NCI-H345 treated with DMSO at 0.1 percent for 48 hours (cell line): ENCODE data around the gene SNED1.

Experiments
- DNase-seq: peaks from one replicate; lab custom pipeline; 2025; ENCODE audit not compliant: unreplicated experiment; lab: John Stamatoyannopoulos, UW

Gene SNED1

GRCh38 chr2:241003830-241004564 lies 5.6 kb downstream of the SNED1 start:
- DNase-seq: no peak

GRCh38 chr2:241005569-241005968 lies 7.2 kb downstream of the SNED1 start:
- no peak for DNase-seq

- no peak for DNase-seq
These were observed 8.0 kb downstream of the SNED1 start for GRCh38 chr2:241006412-241006811.

GRCh38 chr2:241007111-241007510 lies 8.7 kb downstream of the SNED1 start:
- no peak for DNase-seq

- DNase-seq: no peak
These were observed 9.7 kb downstream of the SNED1 start for GRCh38 chr2:241007880-241008710.

- DNase-seq: no peak
These were observed 10.3 kb downstream of the SNED1 start for GRCh38 chr2:241008711-241009121.

- DNase-seq: no peak
These were observed 10.8 kb downstream of the SNED1 start for GRCh38 chr2:241009191-241009590.

- DNase-seq: no peak
These were observed 11.4 kb downstream of the SNED1 start for GRCh38 chr2:241009601-241010530.

- no peak for DNase-seq
These were observed 12.3 kb downstream of the SNED1 start for GRCh38 chr2:241010531-241011295.

- DNase-seq: no peak
These were observed 12.8 kb downstream of the SNED1 start for GRCh38 chr2:241011296-241011600.

- DNase-seq: no peak
These were observed 13.5 kb downstream of the SNED1 start for GRCh38 chr2:241011751-241012510.

GRCh38 chr2:241014224-241014623 lies 15.8 kb downstream of the SNED1 start:
- no peak for DNase-seq

- no peak for DNase-seq
These were observed 16.3 kb downstream of the SNED1 start for GRCh38 chr2:241014764-241015163.

- DNase-seq: no peak
These were observed 17.0 kb downstream of the SNED1 start for GRCh38 chr2:241015439-241015838.

- no peak for DNase-seq
These were observed 19.0 kb downstream of the SNED1 start for GRCh38 chr2:241017228-241017940.

GRCh38 chr2:241018051-241018891 lies 19.9 kb downstream of the SNED1 start:
- no peak for DNase-seq

GRCh38 chr2:241019441-241020139 lies 21.2 kb downstream of the SNED1 start:
- no peak for DNase-seq

- DNase-seq: no peak
These were observed 21.8 kb downstream of the SNED1 start for GRCh38 chr2:241020201-241020600.
